GM12892 (cell line): ENCODE results near the gene EVPL.

Experiments
- POLR2A ChIP-seq: IDR thresholded peaks from 2 replicates; pipeline ENCODE4 v1.6.1; 2011; ENCODE audit warnings: low read depth, low read length, control low read depth
- POLR2AphosphoS5 ChIP-seq: IDR thresholded peaks from 2 replicates; pipeline ENCODE4 v1.6.1; 2011; ENCODE audit warnings: low read depth, low read length, control low read depth
- TAF1 ChIP-seq: IDR thresholded peaks from 2 replicates; pipeline ENCODE4 v1.6.1; 2011; ENCODE audit warnings: low read depth, mild to moderate bottlenecking, control low read depth, low read length, borderline replicate concordance

DNA sequence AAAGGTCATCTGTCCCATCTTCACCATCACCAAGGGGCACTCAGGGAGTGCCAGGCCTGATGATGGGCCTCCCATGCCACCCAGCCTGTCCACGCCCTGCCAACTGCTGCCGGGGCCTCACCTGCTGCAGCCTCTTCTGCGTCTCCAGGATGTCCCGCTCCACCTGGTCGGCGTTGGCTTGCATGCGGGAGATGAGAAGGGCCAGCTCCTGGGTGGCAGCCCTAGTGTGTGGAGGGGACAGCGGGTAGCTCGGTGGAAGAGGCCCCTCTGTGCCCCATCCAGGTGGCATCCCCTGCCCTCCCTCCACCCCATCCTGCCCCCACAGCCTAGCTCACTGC is 3.2 kb downstream of the EVPL start:
- TF ChIP-seq TAF1 = no peak
- no peak for TF ChIP-seq POLR2A
- no peak for TF ChIP-seq POLR2AphosphoS5
